ENCODE data around the gene GATM.
"Not testable (repeated sequence)": the region's sequence is repeated elsewhere in the genome, so short reads cannot be mapped to it uniquely, and the experiment has no call there.

The GATM gene

DNA sequence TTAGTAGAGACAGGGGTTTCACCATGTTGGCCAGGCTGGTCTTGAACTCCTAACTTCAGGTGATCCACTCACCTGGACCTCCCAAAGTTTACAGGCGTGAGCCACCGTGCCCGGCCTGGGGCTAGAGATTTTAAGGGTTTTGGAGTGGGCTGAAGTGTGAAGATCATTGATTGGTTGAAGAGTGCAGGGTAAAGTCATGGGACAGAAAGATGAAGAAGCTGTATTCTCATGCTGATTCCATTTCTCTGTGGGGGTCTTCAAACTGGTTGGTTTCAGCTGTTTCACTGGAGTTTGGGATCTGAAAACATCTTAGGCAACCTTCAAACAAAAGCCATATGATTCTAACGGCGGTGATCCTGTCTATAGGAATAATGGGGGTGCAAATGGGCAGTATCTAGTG is 52.1 kb downstream of the GATM start:
- H3K36me3 ChIP-seq (ENCODE audit: control insufficient read depth in 1 of 2, insufficient read depth in 2 of 2, low read length in 2 of 2) = no peaks in the 10 kb centered on the region
- H3K4me1 ChIP-seq (ENCODE audit: control insufficient read depth in 1 of 2, insufficient read depth in 2 of 2, low read length in 2 of 2) = no peaks in the 10 kb centered on the region
- no peak overlapping the region for H3K4me3 ChIP-seq (ENCODE audit: low read depth in 1 of 2, low read length in 2 of 2)
- H3K27ac ChIP-seq (ENCODE audit: low read length) = no peak overlapping the region
- no peaks in the 10 kb centered on the region for H3K27me3 ChIP-seq (ENCODE audit: low read depth, low read length)
- H3K9me3 ChIP-seq (ENCODE audit: control insufficient read depth in 1 of 2, low read length in 2 of 2) = no peaks in the 10 kb centered on the region

DNA sequence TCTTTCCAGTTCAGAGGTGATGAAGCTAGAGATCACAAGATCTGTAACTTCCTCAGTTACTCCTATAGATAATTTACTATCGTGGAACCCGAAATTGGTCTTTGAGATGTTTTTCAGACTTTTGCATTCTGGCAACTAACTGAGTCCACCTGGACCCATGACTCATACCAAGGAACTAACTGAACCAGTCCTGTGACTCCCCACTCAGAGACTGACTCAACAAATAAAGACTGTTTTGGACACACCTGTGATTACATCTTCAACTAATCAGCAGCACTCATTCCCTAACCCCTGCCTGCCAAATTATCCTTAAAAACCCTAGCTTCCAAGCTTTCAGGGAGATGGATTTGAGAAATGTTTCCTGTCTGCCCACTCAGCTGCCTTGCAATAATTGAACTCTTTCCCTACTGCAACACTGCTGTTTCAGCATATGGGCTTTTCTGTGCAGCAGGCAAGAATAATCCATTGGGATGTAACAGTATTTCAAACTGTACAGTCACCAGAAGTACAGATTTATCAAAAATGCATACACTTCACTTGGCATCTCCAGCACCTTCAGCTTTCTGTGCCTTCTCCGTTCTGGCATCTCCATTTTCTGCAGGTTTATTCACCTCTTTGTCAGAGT is 57.7 kb downstream of the GATM start:
- Histone ChIP-seq H3K36me3 (ENCODE audit: control insufficient read depth in 1 of 2, insufficient read depth in 2 of 2, low read length in 2 of 2) (no peaks in the 10 kb centered on the region), H3K27ac (ENCODE audit: low read length) (no peak overlapping the region), H3K4me1 (ENCODE audit: control insufficient read depth in 1 of 2, insufficient read depth in 2 of 2, low read length in 2 of 2) (no peaks in the 10 kb centered on the region), H3K9me3 (ENCODE audit: control insufficient read depth in 1 of 2, low read length in 2 of 2) (no peaks in the 10 kb centered on the region), H3K4me3 (ENCODE audit: low read depth in 1 of 2, low read length in 2 of 2) (no peak overlapping the region), H3K27me3 (ENCODE audit: low read depth, low read length) (no peaks in the 10 kb centered on the region)

GRCh38 chr15:45319472-45320214 is 58.7 kb downstream of the GATM start:
- Histone ChIP-seq H3K4me3 (ENCODE audit: low read depth in 1 of 2, low read length in 2 of 2) (no peak overlapping the region), H3K36me3 (ENCODE audit: control insufficient read depth in 1 of 2, insufficient read depth in 2 of 2, low read length in 2 of 2) (no peaks in the 10 kb centered on the region), H3K27me3 (ENCODE audit: low read depth, low read length) (no peaks in the 10 kb centered on the region), H3K27ac (ENCODE audit: low read length) (no peak overlapping the region), H3K4me1 (ENCODE audit: control insufficient read depth in 1 of 2, insufficient read depth in 2 of 2, low read length in 2 of 2) (no peaks in the 10 kb centered on the region), H3K9me3 (ENCODE audit: control insufficient read depth in 1 of 2, low read length in 2 of 2) (no peaks in the 10 kb centered on the region)

DNA sequence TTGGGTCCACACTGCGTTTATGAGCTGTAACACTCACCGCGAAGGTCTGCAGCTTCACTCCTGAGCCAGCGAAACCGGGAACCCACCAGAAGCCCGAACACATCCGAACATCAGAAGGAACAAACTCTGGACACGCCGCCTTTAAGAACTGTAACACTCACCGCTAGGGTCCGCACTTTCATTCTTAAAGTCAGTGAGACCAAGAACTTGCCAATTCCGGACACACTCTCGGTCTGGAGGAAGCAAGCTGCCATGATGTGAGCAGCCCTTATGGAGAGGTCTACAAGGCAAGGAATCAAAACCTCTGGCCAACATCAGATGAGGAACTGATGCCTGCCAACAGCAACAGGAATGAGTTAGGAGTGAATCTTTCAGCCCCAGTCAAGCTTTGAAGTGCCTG is 63.4 kb downstream of the GATM start:
- Histone ChIP-seq H3K27me3 (ENCODE audit: low read depth, low read length) (no peaks in the 10 kb centered on the region), H3K9me3 (ENCODE audit: control insufficient read depth in 1 of 2, low read length in 2 of 2) (no peaks in the 10 kb centered on the region), H3K4me3 (ENCODE audit: low read depth in 1 of 2, low read length in 2 of 2) (no peak overlapping the region), H3K36me3 (ENCODE audit: control insufficient read depth in 1 of 2, insufficient read depth in 2 of 2, low read length in 2 of 2) (no peaks in the 10 kb centered on the region), H3K27ac (ENCODE audit: low read length) (no peak overlapping the region), H3K4me1 (ENCODE audit: control insufficient read depth in 1 of 2, insufficient read depth in 2 of 2, low read length in 2 of 2) (no peaks in the 10 kb centered on the region)

GRCh38 chr15:45314117-45314516 is 64.2 kb downstream of the GATM start:
- H3K4me1 ChIP-seq (ENCODE audit: control insufficient read depth in 1 of 2, insufficient read depth in 2 of 2, low read length in 2 of 2); H3K27me3 ChIP-seq (ENCODE audit: low read depth, low read length); H3K9me3 ChIP-seq (ENCODE audit: control insufficient read depth in 1 of 2, low read length in 2 of 2); H3K36me3 ChIP-seq (ENCODE audit: control insufficient read depth in 1 of 2, insufficient read depth in 2 of 2, low read length in 2 of 2); H3K27ac ChIP-seq (ENCODE audit: low read length); H3K4me3 ChIP-seq (ENCODE audit: low read depth in 1 of 2, low read length in 2 of 2): not testable (repeated sequence)
